Choroid plexus epithelial cell (primary cell): Measurements from ENCODE around the gene CHD5.

Source experiments
- DNase-seq: peaks from one replicate; pipeline ENCODE4 v3.0.0-alpha.2; 2010; ENCODE audit warnings: low read depth
- H3K4me3 ChIP-seq: 2 replicates; pipeline ENCODE4 v1.5.1; 2011; ENCODE audit warnings: low read depth, mild to moderate bottlenecking, control low read depth, low read length, moderate library complexity
- TF ChIP-seq, protein P1 (sequence below): conservative IDR thresholded peaks from 2 replicates; pipeline ENCODE4 v1.5.1; 2011; ENCODE audit warnings: low read depth, mild to moderate bottlenecking, control low read depth, inconsistent platforms, low read length, moderate library complexity

The CHD5 gene

DNA sequence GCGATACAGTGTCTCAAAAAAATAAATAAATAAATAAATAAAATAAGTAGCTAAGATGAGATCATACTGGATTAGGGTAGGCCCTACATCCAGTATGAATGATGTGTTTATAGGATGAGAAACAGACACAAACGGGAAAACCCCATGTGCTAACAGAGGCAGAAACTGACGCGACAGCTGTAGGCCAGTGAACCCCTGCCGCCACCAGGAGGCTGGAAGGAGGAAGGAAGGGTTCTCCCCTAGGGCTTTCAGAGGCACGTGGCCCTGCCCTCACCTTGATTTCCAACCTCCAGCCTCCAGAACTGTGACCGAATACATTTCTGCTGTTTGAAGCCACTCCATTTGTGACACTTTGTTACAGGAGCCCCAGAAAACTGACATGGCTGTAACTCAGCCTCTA is 38.5 kb downstream of the CHD5 start:
- peak; percentile 16 for DNase-seq
- H3K4me3 ChIP-seq: no peak overlapping the region
- TF ChIP-seq, protein P1, sequence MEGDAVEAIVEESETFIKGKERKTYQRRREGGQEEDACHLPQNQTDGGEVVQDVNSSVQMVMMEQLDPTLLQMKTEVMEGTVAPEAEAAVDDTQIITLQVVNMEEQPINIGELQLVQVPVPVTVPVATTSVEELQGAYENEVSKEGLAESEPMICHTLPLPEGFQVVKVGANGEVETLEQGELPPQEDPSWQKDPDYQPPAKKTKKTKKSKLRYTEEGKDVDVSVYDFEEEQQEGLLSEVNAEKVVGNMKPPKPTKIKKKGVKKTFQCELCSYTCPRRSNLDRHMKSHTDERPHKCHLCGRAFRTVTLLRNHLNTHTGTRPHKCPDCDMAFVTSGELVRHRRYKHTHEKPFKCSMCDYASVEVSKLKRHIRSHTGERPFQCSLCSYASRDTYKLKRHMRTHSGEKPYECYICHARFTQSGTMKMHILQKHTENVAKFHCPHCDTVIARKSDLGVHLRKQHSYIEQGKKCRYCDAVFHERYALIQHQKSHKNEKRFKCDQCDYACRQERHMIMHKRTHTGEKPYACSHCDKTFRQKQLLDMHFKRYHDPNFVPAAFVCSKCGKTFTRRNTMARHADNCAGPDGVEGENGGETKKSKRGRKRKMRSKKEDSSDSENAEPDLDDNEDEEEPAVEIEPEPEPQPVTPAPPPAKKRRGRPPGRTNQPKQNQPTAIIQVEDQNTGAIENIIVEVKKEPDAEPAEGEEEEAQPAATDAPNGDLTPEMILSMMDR: peak; percentile 33

DNA sequence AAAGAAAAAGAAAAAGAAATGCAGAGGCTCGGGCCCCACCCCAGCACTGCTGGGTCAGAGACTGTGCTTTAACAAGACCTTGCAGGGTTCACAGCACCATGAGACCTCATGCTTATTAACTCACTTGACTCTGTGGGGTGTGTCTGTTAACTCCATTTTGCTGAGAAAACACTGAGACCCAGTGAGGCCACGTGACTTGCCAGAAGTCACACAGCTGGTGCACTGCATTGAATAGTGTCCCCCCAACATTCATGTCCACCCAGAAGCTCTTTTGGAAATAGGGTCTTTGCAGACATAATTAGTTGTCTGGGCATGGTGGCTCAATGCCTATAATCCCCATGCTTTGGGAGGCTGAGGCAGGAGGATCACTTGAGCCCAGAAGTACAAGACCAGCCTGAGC is 39.7 kb downstream of the CHD5 start:
- no peak for DNase-seq
- TF ChIP-seq, protein P1: no peak
- no peak overlapping the region for H3K4me3 ChIP-seq

DNA sequence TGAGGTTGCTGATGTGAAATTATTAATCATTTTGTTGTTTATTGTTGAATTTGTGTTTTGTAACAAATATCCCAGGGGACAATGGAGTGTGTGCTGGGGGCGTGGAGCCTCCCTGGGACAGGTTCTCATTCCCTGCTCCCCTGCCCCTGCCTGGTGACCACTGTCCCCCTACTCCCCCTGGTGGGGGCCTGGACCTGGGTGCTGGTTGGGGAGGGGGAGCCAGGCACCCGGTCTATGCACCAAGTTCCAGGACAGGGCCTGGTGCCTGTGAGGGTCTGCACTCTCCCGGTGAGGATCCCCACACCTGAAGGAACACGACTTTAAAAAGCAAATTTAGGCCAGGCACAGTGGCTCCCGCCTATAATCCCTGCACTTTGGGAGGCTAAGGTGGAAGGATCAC is 42.4 kb downstream of the CHD5 start:
- TF ChIP-seq, protein P1: no peak
- no peak overlapping the region for H3K4me3 ChIP-seq

DNA sequence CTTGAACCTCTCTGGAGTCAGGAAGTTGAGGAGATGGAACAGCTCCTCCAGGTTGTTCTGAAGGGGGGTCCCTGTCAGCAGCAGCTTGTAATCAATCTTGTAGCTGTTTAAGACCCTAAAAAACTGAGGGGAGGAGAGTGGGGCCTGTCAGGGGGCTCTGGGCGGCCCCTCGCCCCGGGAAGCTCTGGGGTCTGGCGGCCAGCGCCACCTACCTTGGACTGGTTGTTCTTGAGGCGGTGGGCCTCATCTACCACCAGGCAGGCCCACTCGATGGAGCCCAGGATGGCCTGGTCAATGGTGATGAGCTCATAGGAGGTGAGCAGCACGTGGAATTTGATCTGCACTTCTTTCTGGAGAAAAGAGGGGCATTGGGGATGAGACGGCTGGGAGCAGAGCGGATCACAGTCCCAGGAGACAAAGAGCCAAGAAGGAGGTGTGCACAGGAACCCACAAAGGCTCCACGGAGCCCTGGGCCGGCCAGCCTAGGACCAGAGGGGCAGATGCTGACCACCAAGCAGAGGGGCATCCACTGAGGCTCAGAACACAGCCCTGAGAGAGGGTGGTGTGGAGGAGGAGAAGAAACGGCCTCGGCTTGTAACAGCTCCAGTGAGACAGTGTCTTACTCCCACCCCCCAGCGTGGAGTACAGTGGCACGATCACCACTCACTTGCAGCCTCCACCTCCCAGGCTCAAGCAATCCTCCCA is 43.5 kb downstream of the CHD5 start:
- H3K4me3 ChIP-seq: no peak overlapping the region
- no peak for DNase-seq
- TF ChIP-seq, protein P1: no peak

More for the DNA sequence above, 42.4 kb downstream of the CHD5 start:
- no peak for DNase-seq

DNA sequence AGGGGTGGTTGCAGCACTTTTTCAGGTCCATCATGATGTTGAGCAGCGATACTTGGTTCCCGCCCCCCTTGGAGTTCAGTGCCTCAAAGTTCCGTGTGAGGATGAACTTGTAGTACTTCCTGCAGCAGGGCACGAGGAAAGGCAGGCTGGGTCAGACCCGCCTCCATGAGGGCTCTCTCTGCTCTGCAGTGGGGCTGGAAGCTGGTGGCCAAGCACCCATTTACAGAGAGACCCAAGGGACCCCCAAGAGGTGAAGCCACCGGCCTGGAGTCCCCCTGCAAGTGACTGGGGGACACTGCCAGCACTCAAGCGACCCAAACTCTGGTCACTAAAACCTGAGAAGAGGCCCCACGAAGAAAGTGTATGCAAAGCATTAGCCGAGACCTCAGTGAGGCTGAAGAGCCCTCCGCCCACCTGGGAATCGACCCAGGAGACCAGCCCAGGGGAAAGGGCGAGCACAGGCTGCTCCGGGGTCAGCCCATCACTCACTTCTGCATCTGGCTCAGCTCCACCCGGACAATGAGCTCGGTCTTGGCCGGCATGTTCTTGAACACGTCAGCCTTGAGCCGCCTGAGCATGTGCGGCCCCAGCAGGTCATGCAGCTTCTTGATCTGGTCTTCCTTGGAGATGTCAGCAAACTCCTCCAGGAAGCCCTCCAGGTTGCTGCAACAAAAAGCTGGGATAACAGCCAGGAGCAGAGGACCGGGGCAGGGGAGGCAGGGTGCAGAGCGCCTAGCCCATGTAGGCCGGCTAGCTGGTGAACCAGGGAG is 45.2 kb downstream of the CHD5 start:
- no peak overlapping the region for H3K4me3 ChIP-seq
- DNase-seq: no peak
- TF ChIP-seq, protein P1: no peak

DNA sequence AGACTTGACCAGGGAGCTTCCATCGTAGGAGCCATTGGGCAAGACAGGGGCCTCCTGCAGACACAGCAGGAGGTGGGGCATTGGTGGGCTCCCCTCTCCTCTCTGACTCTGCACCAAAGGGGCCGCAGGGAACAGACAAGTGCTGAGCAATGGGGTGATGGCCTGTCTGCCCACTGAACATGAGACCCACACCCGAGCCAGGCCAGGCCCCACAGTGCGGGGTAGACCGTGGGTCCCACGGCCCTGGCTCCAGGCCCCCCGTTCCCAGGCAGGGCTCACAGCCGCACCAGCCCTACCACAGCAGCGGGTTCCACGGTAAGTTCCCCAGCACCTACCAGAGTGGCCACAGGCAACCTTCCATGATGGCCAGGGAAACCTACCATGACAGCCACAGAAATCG is 45.9 kb downstream of the CHD5 start:
- TF ChIP-seq, protein P1: no peak
- DNase-seq: no peak
- no peak overlapping the region for H3K4me3 ChIP-seq
